ENCODE data around the gene COP1. TPM values are rescaled to one million over a fixed set of nuclear protein-coding genes. Genes with fewer than 3 reads are reported as not detected.
"Not testable (repeated sequence)": the region's sequence is repeated elsewhere in the genome, so short reads cannot be mapped to it uniquely, and the experiment has no call there.

Gene COP1
- total RNA-seq, 4 donors from 2014 or later: 46.2 to 76.3 (median 50.5) TPM

- intact Hi-C loops (cut with DNase I; ENCODE audit: low total_unique reads): no loop called here
- WGBS, 2 donors: 46 to 47% methylated on average over 1 of the region's 1 CpG
- no peak overlapping the region for H3K4me3 ChIP-seq (ENCODE audit: low read depth, poor library complexity, severe bottlenecking)
Measured at GRCh38 chr1:176216031-176216430, 8.9 kb upstream of the COP1 start.

GRCh38 chr1:176211396-176212165, 4.5 kb upstream of the COP1 start:
- TF ChIP-seq, protein P1, sequence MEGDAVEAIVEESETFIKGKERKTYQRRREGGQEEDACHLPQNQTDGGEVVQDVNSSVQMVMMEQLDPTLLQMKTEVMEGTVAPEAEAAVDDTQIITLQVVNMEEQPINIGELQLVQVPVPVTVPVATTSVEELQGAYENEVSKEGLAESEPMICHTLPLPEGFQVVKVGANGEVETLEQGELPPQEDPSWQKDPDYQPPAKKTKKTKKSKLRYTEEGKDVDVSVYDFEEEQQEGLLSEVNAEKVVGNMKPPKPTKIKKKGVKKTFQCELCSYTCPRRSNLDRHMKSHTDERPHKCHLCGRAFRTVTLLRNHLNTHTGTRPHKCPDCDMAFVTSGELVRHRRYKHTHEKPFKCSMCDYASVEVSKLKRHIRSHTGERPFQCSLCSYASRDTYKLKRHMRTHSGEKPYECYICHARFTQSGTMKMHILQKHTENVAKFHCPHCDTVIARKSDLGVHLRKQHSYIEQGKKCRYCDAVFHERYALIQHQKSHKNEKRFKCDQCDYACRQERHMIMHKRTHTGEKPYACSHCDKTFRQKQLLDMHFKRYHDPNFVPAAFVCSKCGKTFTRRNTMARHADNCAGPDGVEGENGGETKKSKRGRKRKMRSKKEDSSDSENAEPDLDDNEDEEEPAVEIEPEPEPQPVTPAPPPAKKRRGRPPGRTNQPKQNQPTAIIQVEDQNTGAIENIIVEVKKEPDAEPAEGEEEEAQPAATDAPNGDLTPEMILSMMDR (IDR thresholded peaks at IDR 0.05): no peak
- no peak for TF ChIP-seq POLR2A (IDR thresholded peaks at IDR 0.05)
- H3K4me3 ChIP-seq (ENCODE audit: low read depth, poor library complexity, severe bottlenecking): no peak overlapping the region
- intact Hi-C loops (cut with DNase I; ENCODE audit: low total_unique reads): no loop called here
- no peak for DNase-seq (ENCODE audit: low spot score in 2 of 2)
- 93 to 96% methylated on average over 1 of the region's 1 CpG for WGBS, 2 donors

More at GRCh38 chr1:176216031-176216430, 8.9 kb upstream of the COP1 start:
- TF ChIP-seq, protein P1 (IDR thresholded peaks at IDR 0.05): no peak
- TF ChIP-seq POLR2A (IDR thresholded peaks at IDR 0.05): no peak
- no peak for DNase-seq (ENCODE audit: low spot score in 2 of 2)

- H3K4me3 ChIP-seq (ENCODE audit: low read depth, poor library complexity, severe bottlenecking): peak overlapping the region; percentile 46
- TF ChIP-seq, protein P1 (IDR thresholded peaks at IDR 0.05): no peak
- no peak for TF ChIP-seq POLR2A (IDR thresholded peaks at IDR 0.05)
- intact Hi-C loops (cut with DNase I; ENCODE audit: low total_unique reads): no loop called here
- WGBS, 2 donors: 50 to 61% methylated on average over 9 of the region's 9 CpGs
- no peak for DNase-seq (ENCODE audit: low spot score in 2 of 2)
Measured at GRCh38 chr1:176208034-176208433, 948 bp upstream of the COP1 start.

DNA sequence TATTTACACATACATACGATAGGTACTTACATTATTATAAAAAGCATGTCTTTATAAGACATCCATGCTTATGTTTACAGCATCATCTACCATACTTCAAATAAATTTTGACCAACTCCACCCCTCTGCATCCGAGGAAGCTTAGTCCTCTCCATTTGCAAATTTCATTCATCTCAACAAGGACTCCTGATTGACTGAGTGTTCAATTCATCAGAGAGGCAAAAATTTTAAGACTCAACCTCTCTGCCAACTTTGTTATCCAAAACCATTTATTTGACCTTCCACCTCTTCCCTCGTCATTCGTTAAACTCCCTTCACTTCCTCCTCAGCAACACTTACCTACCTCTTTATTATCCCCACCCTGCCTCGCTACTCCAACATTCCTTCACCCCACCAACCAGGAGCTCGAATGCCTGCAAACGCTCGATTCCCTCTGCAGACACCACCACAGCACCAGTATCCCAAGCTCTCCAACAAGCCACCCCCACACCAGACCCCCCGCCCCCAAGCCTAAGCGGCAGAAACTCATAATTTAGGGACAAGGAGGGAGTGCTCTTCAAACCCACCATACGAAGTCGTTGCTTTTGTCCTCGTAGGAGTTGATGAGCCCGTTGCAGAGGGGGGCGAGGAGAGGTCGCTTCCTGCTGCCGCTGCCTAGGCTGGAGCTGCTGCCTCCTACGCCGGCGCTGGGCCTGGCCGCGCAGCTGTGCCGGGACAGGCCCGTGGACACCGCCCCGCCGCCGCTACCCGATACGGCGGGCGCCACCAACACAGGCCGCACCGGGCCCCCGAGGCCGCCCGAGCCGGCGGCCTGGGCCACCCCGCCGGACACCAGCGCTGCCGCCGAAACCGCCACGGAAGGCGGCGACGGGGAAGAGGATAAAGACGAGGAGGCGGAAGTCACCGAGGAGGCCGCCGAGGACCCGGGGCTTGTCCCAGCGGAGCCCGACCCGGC, 803 bp downstream of the COP1 start:
- no peak for TF ChIP-seq POLR2A (IDR thresholded peaks at IDR 0.05)
- TF ChIP-seq, protein P1 (IDR thresholded peaks at IDR 0.05): no peak
- intact Hi-C loops (cut with DNase I; ENCODE audit: low total_unique reads): no loop called here
- H3K4me3 ChIP-seq (ENCODE audit: low read depth, poor library complexity, severe bottlenecking): peak overlapping the region; percentile 93
- 0% methylated on average over 53 to 56 of the region's 58 CpGs for WGBS, 2 donors
- DNase-seq (ENCODE audit: low spot score in 2 of 2): no peak

GRCh38 chr1:176205332-176205914, 1.7 kb downstream of the COP1 start:
- no peak for DNase-seq (ENCODE audit: low spot score in 2 of 2)
- no peak overlapping the region for H3K4me3 ChIP-seq (ENCODE audit: low read depth, poor library complexity, severe bottlenecking)
- no peak for TF ChIP-seq POLR2A (IDR thresholded peaks at IDR 0.05)
- TF ChIP-seq, protein P1 (IDR thresholded peaks at IDR 0.05): no peak
- 20% methylated on average over 5 of the region's 5 CpGs for WGBS, 2 donors
- intact Hi-C loops (cut with DNase I; ENCODE audit: low total_unique reads): no loop called here

DNA sequence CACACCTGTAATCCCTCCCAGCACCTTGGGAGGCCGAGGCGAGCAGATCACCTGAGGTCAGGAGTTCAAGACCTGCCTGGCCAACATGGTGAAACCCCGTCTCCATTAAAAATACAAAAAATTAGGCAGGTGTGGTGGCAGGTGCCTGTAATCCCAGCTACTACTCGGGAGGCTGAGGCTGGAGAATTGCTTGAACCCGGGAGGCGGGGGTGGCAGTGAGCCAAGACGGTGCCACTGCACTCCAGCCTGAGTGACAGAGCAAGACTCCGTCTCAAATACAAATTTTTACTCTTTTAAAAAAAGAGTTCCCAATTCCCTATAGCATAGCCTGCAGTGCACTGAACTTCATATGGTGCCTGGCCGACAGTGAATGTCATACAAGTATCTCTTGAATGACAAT, 2.4 kb downstream of the COP1 start:
- WGBS, 2 donors: 68 to 69% methylated on average over 9 of the region's 9 CpGs
- DNase-seq (ENCODE audit: low spot score in 2 of 2); H3K4me3 ChIP-seq (ENCODE audit: low read depth, poor library complexity, severe bottlenecking); intact Hi-C loops (cut with DNase I; ENCODE audit: low total_unique reads): not testable (repeated sequence)
